NCI-H1436 treated with DMSO at 0.1 percent for 48 hours (cell line): ENCODE results near the gene HS6ST1.
"Not testable (repeated sequence)": the region's sequence is repeated elsewhere in the genome, so short reads cannot be mapped to it uniquely, and the experiment has no call there.

Source experiments
- DNase-seq: peaks from one replicate; lab custom pipeline; 2025; lab: John Stamatoyannopoulos, UW

HS6ST1 gene

DNA sequence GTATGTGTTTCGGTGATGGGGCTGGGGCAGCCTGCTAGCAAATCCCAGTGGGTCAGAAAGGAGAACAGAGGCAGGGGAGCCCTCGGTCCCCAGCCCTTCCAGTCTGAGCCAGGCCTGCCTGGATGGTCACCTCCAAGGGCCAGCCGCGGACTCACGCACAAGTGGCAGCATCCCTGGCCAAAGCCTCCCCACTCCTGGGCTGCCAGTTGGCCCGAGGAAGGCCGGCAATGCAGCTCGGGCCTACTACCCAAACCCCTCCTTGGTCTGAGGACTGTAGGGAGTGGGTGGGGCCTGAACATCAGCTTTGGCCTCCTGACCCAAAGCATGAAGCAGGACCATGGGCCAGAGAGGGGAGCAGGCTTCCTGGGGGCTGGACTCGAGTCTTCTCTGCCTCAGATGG lies 51.5 kb downstream of the HS6ST1 start:
- not testable (repeated sequence) for DNase-seq

DNA sequence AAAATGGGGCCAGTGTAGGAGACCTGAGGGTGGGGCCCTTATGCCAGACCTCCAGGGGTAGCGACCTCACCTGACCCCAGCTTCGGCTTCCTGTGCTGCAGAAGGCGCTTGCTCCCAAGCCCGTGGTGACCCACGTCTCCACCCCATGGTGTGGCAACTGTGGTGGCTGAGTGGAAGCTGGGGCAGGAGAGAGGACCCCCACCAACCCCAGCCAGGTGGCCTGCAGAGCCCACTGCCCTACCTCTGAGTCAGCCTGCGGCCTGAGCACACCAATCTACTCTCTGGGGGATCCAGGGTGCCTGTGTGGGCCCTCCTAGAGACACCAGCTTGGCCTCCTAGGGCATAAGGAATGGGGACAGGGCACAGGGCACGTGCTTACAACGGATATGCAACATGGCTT lies 52.2 kb downstream of the HS6ST1 start:
- DNase-seq: not testable (repeated sequence)

GRCh38 chr2:128265608-128265993 lies 53.1 kb downstream of the HS6ST1 start:
- DNase-seq: not testable (repeated sequence)

- DNase-seq: no peak
These were observed 53.6 kb downstream of the HS6ST1 start for GRCh38 chr2:128264881-128265607.

- DNase-seq: no peak
These were observed 54.8 kb downstream of the HS6ST1 start for GRCh38 chr2:128263902-128264331.

GRCh38 chr2:128262315-128263253 lies 56.1 kb downstream of the HS6ST1 start:
- DNase-seq: no peak

DNA sequence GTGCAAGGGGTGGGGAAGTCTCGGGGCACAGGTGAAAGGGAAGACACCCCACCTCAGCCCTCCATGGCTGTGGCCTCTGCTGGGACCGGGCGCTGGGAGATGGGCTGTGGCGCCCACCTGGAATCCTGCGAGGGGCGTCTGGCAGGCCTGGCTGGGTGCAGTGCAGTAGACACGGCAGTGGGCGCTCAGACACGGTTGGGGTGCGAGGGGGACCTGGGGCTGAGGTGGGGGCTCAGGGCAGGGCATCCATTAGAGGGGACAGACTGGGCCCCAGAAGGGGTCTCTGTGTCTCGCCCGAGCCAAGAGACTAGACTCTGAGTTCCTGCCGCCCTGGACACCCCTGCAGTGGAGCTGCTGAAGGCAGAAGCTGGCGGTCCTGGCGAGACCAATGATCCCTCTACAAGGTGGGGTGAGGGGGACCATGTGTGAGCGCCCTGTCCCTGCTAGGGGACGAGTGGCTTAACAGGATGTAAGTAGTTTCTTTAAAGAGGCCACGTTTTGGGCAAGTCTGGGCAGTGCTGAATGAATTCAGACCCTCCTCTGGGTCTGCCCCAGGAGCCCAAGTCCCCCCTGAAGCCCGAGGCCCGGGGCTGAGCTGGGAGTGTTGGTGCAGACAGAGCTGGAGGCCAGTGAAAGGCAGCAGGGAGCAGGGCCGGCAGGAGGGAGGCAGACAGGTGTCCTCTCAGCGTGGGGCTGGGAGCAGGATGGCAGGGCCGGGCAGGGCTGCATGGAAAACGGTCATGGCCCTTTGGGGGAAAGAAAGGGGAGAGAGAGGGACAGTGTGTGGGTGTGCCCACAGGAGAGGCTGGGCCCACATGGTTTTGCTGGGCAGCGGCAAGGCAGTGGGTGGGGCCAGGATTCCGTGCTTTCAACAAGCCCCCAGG lies 57.2 kb downstream of the HS6ST1 start:
- no peak for DNase-seq

- DNase-seq: no peak
These were observed 58.2 kb downstream of the HS6ST1 start for GRCh38 chr2:128260239-128261138.

- DNase-seq: no peak
These were observed 59.1 kb downstream of the HS6ST1 start for GRCh38 chr2:128259585-128259984.

GRCh38 chr2:128258218-128258617 lies 60.5 kb downstream of the HS6ST1 start:
- no peak for DNase-seq

- no peak for DNase-seq
These were observed 66.2 kb downstream of the HS6ST1 start for GRCh38 chr2:128252501-128252900.

DNA sequence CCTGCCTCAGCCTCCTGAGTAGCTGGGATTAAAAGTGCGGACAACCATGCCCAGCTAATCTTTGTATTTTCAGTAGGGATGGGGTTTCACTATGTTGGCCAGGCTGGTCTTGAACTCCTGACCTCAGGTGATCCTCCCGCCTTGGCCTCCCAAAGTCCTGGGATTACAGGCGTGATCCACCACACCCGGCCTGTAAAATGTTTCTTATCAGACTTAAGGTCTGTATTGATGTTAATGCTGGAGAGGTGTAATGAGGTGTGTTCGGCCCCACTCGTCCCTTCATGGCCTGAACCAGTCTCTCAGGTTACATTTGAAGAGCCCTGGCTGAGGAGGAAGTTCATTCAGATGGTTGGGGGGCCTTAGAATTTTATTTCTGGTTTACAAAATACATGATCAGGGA lies 66.6 kb downstream of the HS6ST1 start:
- DNase-seq: not testable (repeated sequence)

GRCh38 chr2:128250229-128251025 lies 68.2 kb downstream of the HS6ST1 start:
- DNase-seq: no peak

DNA sequence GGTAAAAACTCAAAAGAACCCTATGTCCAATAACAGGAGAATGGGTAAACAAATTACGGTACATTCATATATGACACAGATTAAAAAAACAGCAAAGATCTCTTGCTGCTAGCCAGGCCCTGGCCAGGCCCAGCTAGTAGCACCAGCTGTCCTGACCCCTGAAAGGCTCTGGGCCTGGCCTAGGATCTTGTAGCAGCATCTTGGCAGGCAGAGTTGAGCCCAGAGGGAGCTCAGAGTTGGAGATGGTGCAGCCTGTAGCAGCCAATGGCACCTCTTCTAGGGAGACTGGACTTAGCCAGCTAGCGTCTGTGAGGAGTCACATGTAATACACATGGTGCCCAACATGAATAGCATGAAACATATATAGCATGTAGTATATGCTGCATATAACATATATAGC lies 69.1 kb downstream of the HS6ST1 start:
- DNase-seq: no peak

DNA sequence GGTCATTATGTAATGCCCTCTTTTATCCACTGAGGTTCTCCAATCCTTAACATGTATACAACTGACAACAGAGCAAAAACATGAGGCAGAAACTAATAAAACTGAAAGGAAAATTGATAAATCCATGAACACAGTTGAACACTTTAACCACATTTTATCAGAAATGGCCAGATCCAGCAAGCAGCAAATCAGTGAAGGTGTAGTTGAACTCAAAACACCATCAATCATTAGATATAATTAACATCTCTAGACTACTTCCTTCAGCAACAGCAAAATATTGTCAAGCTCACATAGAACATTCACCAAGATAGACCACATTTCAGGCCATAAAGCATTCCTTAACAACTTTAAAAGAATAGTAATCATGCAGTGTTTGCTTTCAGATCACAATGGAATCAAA lies 72.9 kb downstream of the HS6ST1 start:
- DNase-seq: no peak

DNA sequence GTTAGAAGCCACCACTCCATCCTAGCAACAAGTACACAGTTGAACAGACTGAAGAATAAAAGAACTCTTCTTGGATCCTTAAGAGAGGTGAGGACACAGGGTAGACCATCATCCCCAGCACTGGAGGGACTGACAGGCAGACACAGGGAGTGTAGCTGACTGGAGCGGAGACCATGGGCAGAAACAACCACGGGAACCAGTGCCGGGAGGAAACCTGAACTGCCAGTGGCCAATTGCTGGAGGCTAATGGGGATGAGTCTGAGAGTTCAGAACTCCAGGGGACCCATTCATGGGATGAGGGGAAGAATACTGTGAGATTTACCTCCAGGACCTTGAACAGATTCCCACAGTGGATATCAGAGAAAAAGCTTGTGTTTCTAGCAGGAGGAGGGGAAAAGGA lies 76.8 kb downstream of the HS6ST1 start:
- DNase-seq: no peak

GRCh38 chr2:128237911-128238697 lies 80.6 kb downstream of the HS6ST1 start:
- no peak for DNase-seq

GRCh38 chr2:128237081-128237534 lies 81.6 kb downstream of the HS6ST1 start:
- DNase-seq: no peak

- DNase-seq: no peak
These were observed 82.1 kb downstream of the HS6ST1 start for GRCh38 chr2:128236491-128237035.
